Pancreas (tissue), 10 donors: ENCODE results near the gene PAK3. TPM values are rescaled to one million over a fixed set of nuclear protein-coding genes. Genes with fewer than 3 reads are reported as not detected.
A peak's percentile ranks its signal among the peaks of the same experiment; 100 is the strongest.

ENCODE experiments used
- ATAC-seq, 4 donors: fragments of 200-7000 bp; cut with Tn5 transposase; one replicate each; pipeline versions ENCODE4 v1.8.0 to v1.9.1; 2020; ENCODE audit warnings: mild to moderate bottlenecking in 4 of 4, moderate library complexity in 4 of 4
- DNase-seq, 6 donors: peaks; one replicate each; pipeline ENCODE4 v3.0.0-alpha.2; 2020
- FAIRE-seq: peaks from 2 replicates; lab custom pipeline; 2012; peaks lifted over from hg19 to GRCh38; lab: Jason Lieb, UNC
- H3K27ac ChIP-seq, 4 donors: fragments of 200-600 bp; sonication (generic); 1 replicate in 3 of 4; 2 replicates in 1 of 4; pipeline versions ENCODE4 v1.5.0 to v1.8.0; 2020
- H3K27me3 ChIP-seq, 4 donors: fragments of 200-600 bp; one replicate each; pipeline ENCODE4 v1.8.0; 2021
- H3K36me3 ChIP-seq, 3 donors: fragments of 200-600 bp; sonication (generic) in 1 of 3; one replicate each; pipeline versions ENCODE4 v1.5.0 to v1.8.0; 2020 to 2021
- H3K4me1 ChIP-seq, 3 donors: fragments of 200-600 bp; one replicate each; pipeline ENCODE4 v1.8.0; 2021
- H3K4me3 ChIP-seq, 4 donors: fragments of 200-600 bp; sonication (generic) in 2 of 4; one replicate each; pipeline versions ENCODE4 v1.5.0 to v1.8.0; 2020 to 2021
- H3K9me3 ChIP-seq, 4 donors: fragments of 200-600 bp; one replicate each; pipeline ENCODE4 v1.8.0; 2021
- WGBS, 2 donors: extraction: QIAGEN DNeasy Blood & Tissue Kit; methylation state at CpG; one replicate each; pipeline ENCODE4 v1.1.7; 2013; 5-methylcytosine and 5-hydroxymethylcytosine counted together
- intact Hi-C, 3 donors: fragments of 100-400 bp; cut with DNase I; formaldehyde crosslinking; loops; one replicate each; pipeline versions ENCODE4 v1.11.1 to v1.14.2; 2022
- polyA plus RNA-seq, 2 donors: library from polyadenylated mRNA; stranded (reverse); fragments of 200-250 nt; gene quantifications; one replicate each; pipeline ENCODE4 v1.2.3, GENCODE V29; 2013
- total RNA-seq, 6 donors: library from RNA; stranded (reverse); fragmentation: NEBNext Ultra II Directional in 4 of 6; extraction: Animal tissue kit (Norgen Biotek cat#: 25700) in 4 of 6; gene quantifications; one replicate each; pipeline versions ENCODE4 v1.2.1 to v1.2.4, GENCODE V29; 2021 to 2023
- TF ChIP-seq, protein P1 (sequence below), 4 donors: fragments of 200-600 bp; sonication (generic) in 3 of 4; IDR thresholded peaks; one replicate each; pipeline versions ENCODE4 v1.5.0 to v1.8.0; 2021; ENCODE audit warnings: antibody characterized with exemption in 4 of 4
- donor health status: healthy with polysubstance abuse.
- donor health status: DM: no; HTN: no; CAD: no; lungs with moderate emphysema.
- donor health status: DM: no; HTN: no; CAD: no.
- donor health status: control.
- donor health status: control.
- donor health status: Bipolar disorder and iron deficiency.
- donor health status: DM: yes; HTN: yes; CAD: no.
- donor health status: DM: no; HTN: no; CAD: no.
- donor health status: DM: no; HTN: no; CAD: no.
- donor health status: DM: yes; HTN: yes; CAD: no.

Gene PAK3
- total and polyA plus RNA-seq, 8 donors = 13.2 to 40.5 (median 30.7) TPM

DNA sequence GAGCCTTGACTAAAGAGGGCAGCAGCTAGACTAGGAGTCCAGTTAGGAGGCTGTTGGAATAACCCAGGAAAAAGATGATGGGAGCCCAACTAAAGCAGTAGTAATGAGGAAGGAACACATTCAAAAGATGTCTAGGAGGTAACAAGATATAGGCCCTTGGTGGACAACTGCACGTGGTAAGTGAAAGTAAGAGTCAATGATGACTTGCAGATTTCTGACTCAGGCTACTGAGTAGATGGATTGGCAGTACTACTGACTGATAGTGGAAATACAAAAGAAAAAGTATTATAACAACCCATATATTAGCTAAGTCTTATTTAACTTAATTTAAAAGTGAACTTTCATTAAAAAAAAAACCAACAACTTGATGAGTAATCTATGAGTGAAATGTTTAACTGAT is 74.0 kb downstream of the PAK3 start:
- FAIRE-seq (no peak), ATAC-seq (no peak), DNase-seq (no peak)
- TF ChIP-seq, protein P1, sequence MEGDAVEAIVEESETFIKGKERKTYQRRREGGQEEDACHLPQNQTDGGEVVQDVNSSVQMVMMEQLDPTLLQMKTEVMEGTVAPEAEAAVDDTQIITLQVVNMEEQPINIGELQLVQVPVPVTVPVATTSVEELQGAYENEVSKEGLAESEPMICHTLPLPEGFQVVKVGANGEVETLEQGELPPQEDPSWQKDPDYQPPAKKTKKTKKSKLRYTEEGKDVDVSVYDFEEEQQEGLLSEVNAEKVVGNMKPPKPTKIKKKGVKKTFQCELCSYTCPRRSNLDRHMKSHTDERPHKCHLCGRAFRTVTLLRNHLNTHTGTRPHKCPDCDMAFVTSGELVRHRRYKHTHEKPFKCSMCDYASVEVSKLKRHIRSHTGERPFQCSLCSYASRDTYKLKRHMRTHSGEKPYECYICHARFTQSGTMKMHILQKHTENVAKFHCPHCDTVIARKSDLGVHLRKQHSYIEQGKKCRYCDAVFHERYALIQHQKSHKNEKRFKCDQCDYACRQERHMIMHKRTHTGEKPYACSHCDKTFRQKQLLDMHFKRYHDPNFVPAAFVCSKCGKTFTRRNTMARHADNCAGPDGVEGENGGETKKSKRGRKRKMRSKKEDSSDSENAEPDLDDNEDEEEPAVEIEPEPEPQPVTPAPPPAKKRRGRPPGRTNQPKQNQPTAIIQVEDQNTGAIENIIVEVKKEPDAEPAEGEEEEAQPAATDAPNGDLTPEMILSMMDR (IDR thresholded peaks at IDR 0.05) = no peak
- intact Hi-C loops = no loop called here
- H3K9me3 ChIP-seq = no peaks in the 10 kb centered on the region
- H3K4me1 ChIP-seq = no peaks in the 10 kb centered on the region
- no peak overlapping the region for H3K4me3 ChIP-seq
- H3K27me3 ChIP-seq = no peaks in the 10 kb centered on the region
- no peak overlapping the region for H3K27ac ChIP-seq
- WGBS, 2 donors = 52 to 76% methylated on average over 1 of the region's 1 CpG
- no peaks in the 10 kb centered on the region for H3K36me3 ChIP-seq

DNA sequence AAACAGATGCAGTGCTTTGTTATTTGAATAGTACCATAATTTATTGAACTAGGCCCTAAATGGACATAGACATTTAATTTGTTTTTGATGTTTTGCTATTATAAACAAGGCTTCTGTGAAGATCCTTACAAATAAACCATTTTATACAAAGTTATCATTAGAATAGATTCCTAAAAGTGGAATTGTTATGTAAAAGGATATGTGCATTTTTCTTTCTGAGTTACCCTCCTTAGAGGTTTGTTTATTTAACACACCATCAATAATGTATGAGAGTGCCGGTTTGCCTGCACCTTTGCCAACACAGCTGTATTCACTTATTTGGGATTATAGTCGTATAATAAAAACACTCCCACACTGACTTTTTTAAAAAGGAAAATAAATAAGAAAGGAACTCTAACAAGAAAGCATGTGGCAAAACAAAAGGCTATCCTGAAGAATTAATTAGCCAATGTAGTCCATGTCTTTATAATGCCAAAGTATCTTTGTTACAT is 84.8 kb downstream of the PAK3 start:
- H3K27me3 ChIP-seq = no peaks in the 10 kb centered on the region
- TF ChIP-seq, protein P1 (IDR thresholded peaks at IDR 0.05) = no peak
- H3K4me1 ChIP-seq = peaks cover 0 to 4% (median 0%) of the 10 kb centered on the region in 3 donors
- FAIRE-seq (peak; percentile 80), ATAC-seq (no peak), DNase-seq (no peak)
- H3K4me3 ChIP-seq = no peak overlapping the region
- intact Hi-C loops = no loop called here
- 37 to 55% methylated on average over 2 of the region's 2 CpGs for WGBS, 2 donors
- H3K36me3 ChIP-seq = no peaks in the 10 kb centered on the region
- H3K9me3 ChIP-seq = no peaks in the 10 kb centered on the region
- H3K27ac ChIP-seq = no peak overlapping the region

DNA sequence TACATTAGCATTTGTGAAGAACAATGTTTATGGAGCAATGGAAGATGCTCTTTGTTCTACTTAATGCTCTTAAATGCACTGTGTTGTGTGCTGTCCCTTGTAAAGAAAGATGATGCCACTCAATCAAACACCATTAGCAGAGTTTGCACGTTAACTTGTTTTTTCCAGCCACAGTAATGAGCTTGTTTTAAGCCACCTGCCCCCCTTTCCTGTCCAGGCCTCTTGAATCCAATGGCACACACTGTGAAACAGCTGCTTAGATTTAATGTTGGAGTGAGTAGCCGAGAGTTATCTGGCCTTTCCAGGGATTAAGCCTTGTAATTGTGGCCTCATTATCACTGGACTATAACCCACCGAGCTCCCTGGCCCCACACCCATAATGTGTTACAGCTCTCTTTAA is 86.0 kb downstream of the PAK3 start:
- Histone ChIP-seq H3K9me3 (no peaks in the 10 kb centered on the region), H3K27ac (no peak overlapping the region), H3K27me3 (no peaks in the 10 kb centered on the region), H3K36me3 (no peaks in the 10 kb centered on the region), H3K4me1 (peaks cover 0 to under 1% (median 0%) of the 10 kb centered on the region in 3 donors), H3K4me3 (no peak overlapping the region)
- 48 to 84% methylated on average over 3 of the region's 3 CpGs for WGBS, 2 donors
- FAIRE-seq (no peak), DNase-seq (no peak), ATAC-seq (peak in 2 of 4 donors; percentile 25 to 47)
- TF ChIP-seq, protein P1 (IDR thresholded peaks at IDR 0.05) = no peak
- intact Hi-C loops = no loop called here

DNA sequence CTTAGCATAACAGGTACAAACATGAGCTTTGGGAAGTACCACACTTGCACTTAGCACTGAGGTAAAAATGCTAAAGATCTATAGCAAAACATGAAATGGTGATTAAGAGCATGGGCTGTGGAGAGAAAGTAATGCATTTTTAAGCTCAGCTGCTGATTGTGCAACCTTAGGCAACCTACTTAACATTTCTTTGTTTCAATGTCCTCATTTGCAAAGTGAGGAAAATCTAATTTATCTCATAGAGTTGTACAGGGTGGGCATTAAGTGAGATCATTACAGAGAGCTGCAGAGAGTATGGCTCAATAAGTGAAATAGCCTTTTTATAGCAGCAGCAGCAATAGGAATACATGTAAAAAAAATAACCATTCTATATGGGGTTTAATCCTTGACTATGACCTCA is 87.0 kb downstream of the PAK3 start:
- H3K27ac ChIP-seq = no peak overlapping the region
- H3K36me3 ChIP-seq = no peaks in the 10 kb centered on the region
- no peak for ATAC-seq
- no peaks in the 10 kb centered on the region for H3K27me3 ChIP-seq
- no peaks in the 10 kb centered on the region for H3K4me1 ChIP-seq
- intact Hi-C loops = no loop called here
- DNase-seq = no peak
- TF ChIP-seq, protein P1 (IDR thresholded peaks at IDR 0.05) = no peak
- H3K4me3 ChIP-seq = no peak overlapping the region
- no peak for FAIRE-seq
- no peaks in the 10 kb centered on the region for H3K9me3 ChIP-seq

DNA sequence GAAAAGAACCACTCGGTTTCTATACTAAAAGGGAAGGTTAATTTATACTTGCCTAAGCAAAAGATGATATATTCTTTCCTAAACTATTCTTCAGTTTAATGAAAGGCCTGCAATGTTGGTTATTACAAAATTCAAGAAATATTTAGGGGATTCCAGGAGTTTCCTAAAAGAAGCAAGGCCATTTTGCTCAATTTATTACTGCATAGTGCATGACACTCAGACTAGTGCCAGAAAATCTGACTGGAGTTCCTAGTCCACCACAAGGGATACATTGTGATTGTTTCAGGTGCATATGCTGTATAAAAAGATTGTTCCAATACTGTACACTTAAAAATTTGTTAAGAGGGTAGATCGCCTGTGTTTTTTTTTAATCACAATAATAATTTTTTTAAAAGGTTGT is 95.6 kb downstream of the PAK3 start:
- TF ChIP-seq, protein P1 (IDR thresholded peaks at IDR 0.05) = no peak
- no peaks in the 10 kb centered on the region for H3K4me1 ChIP-seq
- no peak overlapping the region for H3K27ac ChIP-seq
- H3K27me3 ChIP-seq = peaks cover 0 to 7% (median 0%) of the 10 kb centered on the region in 4 donors
- DNase-seq = no peak
- intact Hi-C loops = no loop called here
- H3K4me3 ChIP-seq = no peak overlapping the region
- H3K9me3 ChIP-seq = no peaks in the 10 kb centered on the region
- ATAC-seq = no peak
- FAIRE-seq = no peak
- H3K36me3 ChIP-seq = no peaks in the 10 kb centered on the region
- WGBS, 2 donors = 89 to 93% methylated on average over 2 of the region's 2 CpGs
